IPS-NIHi11 (cell line): ENCODE results near the gene RPL22.
A peak's percentile ranks its signal among the peaks of the same experiment; 100 is the strongest.

Experiments used
- DNase-seq: peaks from one replicate; pipeline ENCODE4 v3.0.0; 2012; ENCODE audit warnings: mixed read lengths, low spot score

RPL22 gene

DNA sequence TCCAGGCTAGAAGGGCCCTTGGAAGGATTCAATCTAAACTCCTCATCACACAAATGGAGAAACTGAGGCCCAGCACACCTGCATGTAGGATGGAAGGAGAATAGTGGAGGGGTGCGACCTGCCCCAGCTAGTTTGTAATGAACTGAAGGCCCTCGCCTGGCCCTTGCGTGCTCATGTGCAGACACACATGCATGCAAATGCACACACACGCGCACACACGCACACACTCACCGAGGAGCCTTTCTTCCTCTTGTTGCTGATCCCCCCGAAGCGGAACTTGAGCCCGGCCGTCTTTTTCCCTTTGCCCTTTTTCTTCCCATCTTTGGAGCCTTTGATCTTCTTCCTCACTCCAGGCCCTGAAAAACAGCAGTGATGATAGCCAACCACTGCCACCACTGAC lies 47.2 kb downstream of the RPL22 start:
- DNase-seq: no peak

DNA sequence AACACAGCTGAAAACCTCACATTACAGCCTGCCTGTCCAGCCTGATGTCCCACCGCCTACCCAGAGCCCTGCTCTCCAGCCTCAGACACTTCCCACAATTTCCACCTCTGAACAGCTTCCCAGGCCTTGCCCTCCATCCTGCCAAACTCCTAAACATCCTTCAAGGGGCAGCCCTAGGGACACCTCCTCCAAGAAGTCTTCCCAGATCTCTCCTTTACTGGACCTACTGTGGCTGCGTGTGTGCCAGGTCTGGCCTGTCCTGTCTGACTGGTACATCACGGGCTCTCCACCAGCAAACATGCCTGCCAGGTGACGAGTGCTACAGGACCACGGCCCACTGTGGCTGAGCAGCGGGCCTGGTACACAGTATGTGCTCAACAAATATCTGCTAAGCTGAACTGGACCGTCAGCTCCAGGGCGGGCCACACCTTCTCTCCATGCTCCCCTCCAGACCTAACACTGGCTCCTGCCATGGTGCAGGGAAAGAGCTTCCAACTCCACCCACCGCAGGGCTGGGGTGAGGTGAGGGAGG lies 48.0 kb downstream of the RPL22 start:
- no peak for DNase-seq

GRCh38 chr1:6150006-6150938 lies 49.1 kb downstream of the RPL22 start:
- DNase-seq: no peak

- DNase-seq: no peak
These were observed 49.8 kb downstream of the RPL22 start for GRCh38 chr1:6149597-6149996.

DNA sequence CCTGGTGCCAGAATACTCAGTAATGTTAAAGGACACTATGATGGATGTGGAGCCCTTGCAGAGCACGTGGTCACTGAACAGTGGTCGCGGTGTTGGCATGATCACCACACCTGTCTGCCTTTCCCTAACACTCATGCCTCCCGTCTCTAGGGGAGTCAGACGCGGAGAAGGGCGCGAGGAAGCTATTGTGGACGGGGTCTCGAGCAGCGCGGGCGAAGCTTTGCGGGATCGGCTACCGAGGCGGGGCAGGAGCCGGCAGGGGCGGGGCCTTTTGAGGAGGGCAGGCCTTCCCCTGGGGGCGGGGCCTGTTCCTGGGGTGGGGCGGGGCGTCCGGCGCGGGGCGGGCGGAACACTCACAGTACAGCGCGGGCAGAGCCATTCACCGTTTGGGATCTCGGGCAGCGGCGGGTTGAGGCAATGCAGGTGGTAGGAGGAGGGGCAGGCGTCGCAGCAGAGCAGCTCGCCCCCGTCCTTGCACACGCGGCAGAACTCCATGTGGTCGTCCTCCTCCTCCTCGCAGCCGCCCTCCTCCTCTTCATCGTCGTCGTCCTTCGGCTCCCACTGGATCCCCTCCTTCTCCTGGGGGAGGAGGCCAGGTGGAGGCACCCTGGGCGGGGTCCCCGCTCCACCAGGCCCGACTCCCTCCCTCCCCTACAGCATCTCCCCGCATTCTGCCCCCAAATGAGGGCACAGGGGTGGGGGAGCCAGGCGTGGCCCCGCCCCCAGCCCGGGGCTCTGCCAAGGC lies 50.7 kb downstream of the RPL22 start:
- peak; percentile 99 for DNase-seq

GRCh38 chr1:6145864-6146410 lies 53.5 kb downstream of the RPL22 start:
- no peak for DNase-seq

GRCh38 chr1:6145396-6145750 lies 54.0 kb downstream of the RPL22 start:
- DNase-seq: no peak

GRCh38 chr1:6144647-6145395 lies 54.6 kb downstream of the RPL22 start:
- DNase-seq: peak; percentile 53

DNA sequence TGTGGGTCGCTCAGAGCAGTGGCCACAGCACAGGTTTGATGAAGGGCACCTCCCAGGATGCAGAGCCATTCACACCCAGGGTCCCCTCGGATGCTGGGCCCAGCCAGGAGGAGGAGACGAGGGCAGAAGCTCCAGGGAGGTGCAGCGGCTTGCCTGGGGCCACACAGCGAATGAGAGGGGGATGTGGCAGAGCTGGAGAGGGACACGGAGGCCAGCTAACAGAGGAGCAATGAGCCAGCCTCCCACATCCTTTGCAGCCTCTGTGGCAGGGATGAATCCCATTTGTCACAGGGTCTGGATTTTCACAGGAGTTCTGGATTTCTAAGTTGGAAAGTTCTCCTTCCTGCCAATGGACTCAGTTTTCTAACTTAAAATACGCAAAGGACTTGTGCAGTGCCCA lies 55.2 kb downstream of the RPL22 start:
- DNase-seq: no peak

DNA sequence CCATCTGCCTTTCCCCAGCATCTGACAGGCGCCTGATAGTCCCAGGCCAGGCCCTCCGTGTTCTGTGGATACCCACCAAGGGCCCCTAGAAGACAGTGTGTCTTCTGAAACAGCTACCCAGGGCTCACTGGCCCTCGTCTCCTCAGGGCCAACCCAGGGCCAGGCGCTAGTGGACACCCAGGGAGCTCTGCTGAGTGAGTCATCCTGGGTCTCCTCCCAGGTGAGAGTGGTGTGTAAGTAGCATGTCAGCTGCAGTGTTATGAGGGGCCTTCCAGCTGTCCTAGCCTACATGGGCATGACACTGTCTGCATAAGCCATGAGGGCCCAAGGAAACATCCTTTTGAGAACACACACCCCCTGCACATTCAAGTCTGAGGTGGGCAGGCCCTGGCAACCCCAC lies 56.0 kb downstream of the RPL22 start:
- DNase-seq: no peak

GRCh38 chr1:6142734-6143133 lies 56.7 kb downstream of the RPL22 start:
- DNase-seq: no peak

- no peak for DNase-seq
These were observed 57.3 kb downstream of the RPL22 start for GRCh38 chr1:6142036-6142621.

DNA sequence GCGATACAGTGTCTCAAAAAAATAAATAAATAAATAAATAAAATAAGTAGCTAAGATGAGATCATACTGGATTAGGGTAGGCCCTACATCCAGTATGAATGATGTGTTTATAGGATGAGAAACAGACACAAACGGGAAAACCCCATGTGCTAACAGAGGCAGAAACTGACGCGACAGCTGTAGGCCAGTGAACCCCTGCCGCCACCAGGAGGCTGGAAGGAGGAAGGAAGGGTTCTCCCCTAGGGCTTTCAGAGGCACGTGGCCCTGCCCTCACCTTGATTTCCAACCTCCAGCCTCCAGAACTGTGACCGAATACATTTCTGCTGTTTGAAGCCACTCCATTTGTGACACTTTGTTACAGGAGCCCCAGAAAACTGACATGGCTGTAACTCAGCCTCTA lies 57.8 kb downstream of the RPL22 start:
- peak; percentile 67 for DNase-seq

DNA sequence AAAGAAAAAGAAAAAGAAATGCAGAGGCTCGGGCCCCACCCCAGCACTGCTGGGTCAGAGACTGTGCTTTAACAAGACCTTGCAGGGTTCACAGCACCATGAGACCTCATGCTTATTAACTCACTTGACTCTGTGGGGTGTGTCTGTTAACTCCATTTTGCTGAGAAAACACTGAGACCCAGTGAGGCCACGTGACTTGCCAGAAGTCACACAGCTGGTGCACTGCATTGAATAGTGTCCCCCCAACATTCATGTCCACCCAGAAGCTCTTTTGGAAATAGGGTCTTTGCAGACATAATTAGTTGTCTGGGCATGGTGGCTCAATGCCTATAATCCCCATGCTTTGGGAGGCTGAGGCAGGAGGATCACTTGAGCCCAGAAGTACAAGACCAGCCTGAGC lies 59.0 kb downstream of the RPL22 start:
- DNase-seq: no peak

GRCh38 chr1:6137758-6138157 lies 61.6 kb downstream of the RPL22 start:
- no peak for DNase-seq

- no peak for DNase-seq
These were observed 62.7 kb downstream of the RPL22 start for GRCh38 chr1:6136516-6137220.
